ENCODE measurements around the gene HLA-F.

DNA sequence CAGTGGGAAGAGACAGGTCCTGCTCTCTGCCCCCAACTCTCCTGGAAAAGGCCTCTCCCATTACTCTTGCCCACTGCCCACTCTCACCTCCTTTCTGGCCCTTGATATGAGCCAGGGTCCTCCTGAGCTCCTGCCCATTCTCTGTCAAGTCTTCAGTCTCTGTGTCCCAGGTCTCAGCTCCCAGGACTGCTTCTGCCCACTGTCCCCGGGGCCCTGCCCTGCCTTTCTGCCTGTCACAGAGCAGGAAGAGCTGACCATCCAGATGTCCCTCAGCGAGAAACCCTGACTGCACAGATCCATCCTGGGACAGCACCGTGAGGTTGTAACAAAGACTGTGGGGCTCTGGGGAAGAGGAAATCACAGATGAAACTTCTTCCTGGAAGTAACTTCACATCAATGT lies 22.2 kb downstream of the HLA-F start:
- TF ChIP-seq EZH2 (IDR thresholded peaks at IDR 0.05) (no peak), POLR2AphosphoS5 (IDR thresholded peaks at IDR 0.05; ENCODE audit: borderline replicate concordance, low read depth, low read length) (no peak), FOXP2 (optimal IDR thresholded peaks at IDR 0.05; ENCODE audit: control extremely low read depth, extremely low read length, insufficient read depth) (no peak)

Measured in SK-N-MC (cell line).